Esophagus mucosa (tissue), 1 donor: ENCODE data around the gene S100A1. TPM values are rescaled to one million over a fixed set of nuclear protein-coding genes. Genes with fewer than 3 reads are reported as not detected.
A peak's percentile ranks its signal among the peaks of the same experiment; 100 is the strongest.
"Not testable (repeated sequence)": the region's sequence is repeated elsewhere in the genome, so short reads cannot be mapped to it uniquely, and the experiment has no call there.

ENCODE experiments used
- ATAC-seq: fragments of 200-7000 bp; cut with Tn5 transposase; one replicate; pipeline ENCODE4 v1.9.1; 2020
- total RNA-seq: library from RNA; stranded (reverse); gene quantifications from one replicate; pipeline ENCODE4 v1.2.4, GENCODE V29; 2023
- donor health status: DM: yes; HTN: yes; CAD: no.

Gene S100A1
- 0.44 TPM for total RNA-seq

DNA sequence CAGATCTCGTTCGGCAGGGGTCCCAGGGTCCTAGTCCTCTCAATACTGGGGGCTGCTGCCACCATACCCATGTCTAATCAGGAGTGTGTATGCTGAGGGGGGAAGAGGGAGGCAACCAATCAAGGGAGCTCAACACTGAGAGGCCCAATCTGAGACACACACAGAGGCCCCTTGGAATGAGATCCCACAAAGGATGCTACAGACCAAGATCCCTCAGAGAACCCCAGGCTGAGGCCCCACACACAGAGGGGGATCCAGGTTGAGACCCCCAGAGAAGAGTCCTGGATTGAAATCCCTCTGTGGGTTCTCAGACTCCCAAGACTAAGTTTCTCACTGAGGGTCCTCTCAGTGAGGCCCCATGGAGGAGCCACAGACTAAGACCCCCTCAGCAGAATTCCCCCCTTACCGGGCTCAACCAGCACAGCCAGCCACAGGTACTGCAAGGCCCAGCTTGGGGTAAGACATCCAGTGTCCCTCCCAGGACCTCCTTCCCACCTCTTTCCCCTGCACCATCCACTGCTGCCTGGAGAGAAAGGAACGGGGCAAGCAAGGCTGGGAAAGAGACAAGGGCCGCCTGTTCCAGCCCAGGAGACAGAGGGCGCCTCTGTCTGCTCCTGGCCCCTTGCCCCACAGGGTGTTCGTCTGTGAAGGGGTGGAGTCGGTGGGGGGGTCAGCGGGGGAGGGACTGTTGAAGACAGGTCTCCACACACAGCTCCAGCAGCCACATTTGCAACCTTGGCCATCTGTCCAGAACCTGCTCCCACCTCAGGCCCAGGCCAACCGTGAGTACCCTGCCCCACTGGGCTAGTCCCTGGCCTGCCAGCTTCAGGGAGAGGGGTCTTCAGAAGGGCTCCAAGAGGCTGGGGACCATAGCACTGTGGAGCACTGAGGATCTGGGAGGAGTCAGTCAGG lies at the start of gene S100A1:
S100A1 (plus strand) TSS at position 720 of the 912 bp plus-strand sequence. CDS start 2,088 bp downstream, outside the sequence.
- peak; percentile 4 for ATAC-seq

GRCh38 chr1:153578490-153578889 lies 49.7 kb upstream of the S100A1 start:
- ATAC-seq, result no peak

- no peak for ATAC-seq
Observed at GRCh38 chr1:153578936-153579335, 49.3 kb upstream of the S100A1 start.

GRCh38 chr1:153582836-153583235 lies 45.4 kb upstream of the S100A1 start:
- ATAC-seq, result not testable (repeated sequence)

GRCh38 chr1:153583514-153583913 lies 44.7 kb upstream of the S100A1 start:
- not testable (repeated sequence) for ATAC-seq

DNA sequence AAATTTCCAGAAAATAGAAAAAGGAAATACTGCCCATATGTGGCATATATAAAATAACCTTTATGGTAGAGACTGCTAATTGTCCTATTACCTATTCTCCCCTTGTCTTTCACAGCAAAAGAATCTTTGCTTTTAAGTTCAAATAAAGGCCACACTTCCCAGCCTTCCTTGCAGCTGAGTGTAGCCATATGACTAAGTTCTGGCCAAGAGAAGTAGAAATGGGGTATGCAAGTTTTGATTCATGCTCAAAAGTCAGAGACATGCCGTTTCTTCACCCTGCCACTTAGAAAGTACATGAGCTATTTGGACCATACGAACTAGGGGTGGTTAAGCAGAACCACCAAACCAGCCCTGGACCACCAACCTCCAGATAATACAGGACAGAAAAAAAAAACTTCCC lies 44.3 kb upstream of the S100A1 start:
- no peak for ATAC-seq

DNA sequence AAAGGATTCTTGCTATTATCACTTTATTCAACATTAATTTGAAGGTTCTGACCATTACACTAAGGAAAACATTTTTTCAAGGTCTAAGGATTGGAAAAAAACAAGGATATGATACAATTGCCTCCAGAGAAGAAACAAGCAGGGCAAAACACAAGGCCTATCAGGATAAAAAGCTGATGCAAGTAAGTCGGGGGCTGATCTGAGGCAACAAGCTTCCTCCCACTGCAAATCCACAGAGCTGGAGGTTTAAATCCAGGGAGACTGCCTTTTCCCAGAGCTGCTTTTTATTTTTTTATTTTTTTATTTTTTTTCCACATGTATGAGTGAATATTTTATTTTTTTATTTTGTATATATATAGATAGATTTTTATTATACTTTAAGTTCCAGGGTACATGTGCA lies 43.2 kb upstream of the S100A1 start:
- ATAC-seq, result no peak

DNA sequence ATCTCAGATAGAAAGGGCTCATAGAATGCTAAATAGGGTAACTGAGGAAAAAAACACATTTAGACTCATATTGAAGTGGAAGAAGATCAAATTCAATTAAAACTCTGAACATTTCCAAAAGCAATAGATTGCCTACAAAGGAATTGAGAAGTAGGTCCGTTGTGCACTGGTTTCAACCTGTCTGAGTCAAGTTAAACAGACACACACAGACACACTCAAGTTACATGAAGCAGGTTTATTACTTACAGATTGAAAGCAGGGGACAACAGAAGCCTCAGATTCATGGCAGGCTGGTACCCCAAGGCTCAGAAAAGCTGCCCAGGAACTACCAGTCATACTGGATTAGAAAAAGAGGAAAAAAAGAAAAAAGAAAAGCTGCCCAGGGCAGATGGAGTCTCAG lies 41.9 kb upstream of the S100A1 start:
- no peak for ATAC-seq

GRCh38 chr1:153587314-153587713 lies 40.9 kb upstream of the S100A1 start:
- ATAC-seq, result peak; percentile 20

GRCh38 chr1:153588033-153588432 lies 40.2 kb upstream of the S100A1 start:
- ATAC-seq, result not testable (repeated sequence)

DNA sequence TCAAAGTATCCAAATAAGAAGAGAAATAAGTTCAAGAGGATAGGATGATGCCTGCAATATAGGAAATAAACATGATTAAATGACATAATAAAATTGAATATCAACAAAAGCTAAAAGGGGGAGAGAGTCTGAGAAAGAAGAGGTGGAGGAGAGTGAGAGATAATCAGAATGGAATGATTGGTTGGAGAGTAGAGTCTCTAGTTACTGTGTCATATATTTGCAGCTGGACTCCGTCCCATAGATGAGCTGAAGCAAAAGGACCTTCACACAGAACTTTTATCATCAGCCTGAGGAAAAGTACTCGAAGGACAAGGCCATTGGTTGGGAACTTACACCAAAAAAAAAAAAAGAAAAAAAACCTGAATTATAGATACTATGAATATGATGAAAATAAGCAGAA lies 39.8 kb upstream of the S100A1 start:
- ATAC-seq, result no peak

DNA sequence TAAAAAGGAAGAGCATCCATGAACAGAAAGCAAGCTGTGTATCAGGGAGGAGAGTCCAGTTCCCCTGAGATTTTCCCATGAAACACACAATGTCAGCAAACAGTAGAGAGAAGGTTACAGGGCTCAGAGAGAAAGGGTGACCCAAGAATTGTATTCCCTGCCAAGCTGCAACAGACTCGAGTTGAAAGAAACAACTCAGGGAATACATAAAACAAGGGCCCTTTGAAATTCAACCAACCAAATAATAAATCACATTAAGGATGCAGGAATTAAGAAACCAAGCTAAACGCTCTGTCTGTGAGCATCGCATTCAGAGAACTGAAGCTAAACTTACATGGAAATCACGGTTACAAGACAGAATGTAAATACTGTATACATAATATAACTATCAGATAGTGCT lies 35.5 kb upstream of the S100A1 start:
- no peak for ATAC-seq

DNA sequence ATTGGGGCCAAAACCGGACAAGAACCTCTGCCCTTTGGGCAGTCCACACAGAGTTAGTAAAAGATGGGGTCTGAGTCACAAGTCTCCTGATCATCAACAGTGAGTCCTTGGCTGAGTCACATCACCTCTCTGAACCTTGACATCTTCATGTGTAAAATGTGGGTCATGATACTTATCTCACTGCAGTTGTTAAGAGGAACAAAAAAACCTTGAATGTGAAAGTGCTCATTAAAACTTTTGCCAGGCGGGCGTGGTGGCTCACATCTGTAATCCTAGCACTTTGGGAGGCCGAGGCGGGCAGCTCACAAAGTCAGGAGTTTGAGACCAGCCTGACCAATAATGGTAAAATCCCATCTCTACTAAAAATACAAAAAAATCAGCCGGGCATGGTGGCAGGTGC lies 31.0 kb upstream of the S100A1 start:
- peak; percentile 59 for ATAC-seq

DNA sequence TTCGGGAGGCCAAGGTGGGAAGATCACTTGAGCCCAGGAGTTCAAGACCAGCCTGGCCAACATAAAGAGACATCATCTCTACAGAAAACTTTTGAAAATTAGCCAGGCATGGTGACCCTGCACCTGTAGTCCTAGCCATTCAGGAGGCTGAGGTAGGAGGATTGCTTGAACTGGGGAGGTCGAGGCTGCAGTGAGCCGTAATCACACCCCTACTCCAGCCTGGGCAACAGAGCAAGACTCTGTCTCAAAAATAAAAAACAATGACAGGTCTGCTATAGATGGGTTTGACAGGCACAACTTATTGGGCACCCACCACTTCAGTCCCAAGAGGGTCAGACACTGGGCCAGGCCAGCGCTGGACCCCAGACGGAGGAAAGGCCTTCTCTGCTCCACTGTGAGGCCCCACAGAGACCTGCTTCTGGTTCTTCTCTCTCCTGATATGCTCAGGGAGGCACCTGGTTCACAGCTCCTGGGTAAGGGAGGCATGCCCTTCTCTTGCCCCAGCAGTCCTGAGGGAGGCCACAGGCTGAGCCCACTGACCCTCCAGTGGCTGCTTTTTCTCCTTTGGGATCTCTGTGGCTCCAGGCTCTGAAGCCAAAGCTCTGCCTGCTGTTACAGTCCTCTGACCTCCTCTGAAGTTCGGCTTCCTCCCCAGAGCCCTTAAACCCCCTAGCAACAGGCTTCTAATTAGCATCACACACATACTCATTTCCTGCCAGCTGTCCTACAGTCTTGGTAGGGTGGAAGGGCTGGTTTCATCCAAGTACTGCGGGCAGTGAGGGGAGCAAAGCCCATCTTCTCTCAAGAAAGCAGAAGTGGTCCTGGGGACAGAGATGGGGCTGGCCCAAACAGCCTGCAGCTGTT lies 29.7 kb upstream of the S100A1 start:
- ATAC-seq, result peak; percentile 51

DNA sequence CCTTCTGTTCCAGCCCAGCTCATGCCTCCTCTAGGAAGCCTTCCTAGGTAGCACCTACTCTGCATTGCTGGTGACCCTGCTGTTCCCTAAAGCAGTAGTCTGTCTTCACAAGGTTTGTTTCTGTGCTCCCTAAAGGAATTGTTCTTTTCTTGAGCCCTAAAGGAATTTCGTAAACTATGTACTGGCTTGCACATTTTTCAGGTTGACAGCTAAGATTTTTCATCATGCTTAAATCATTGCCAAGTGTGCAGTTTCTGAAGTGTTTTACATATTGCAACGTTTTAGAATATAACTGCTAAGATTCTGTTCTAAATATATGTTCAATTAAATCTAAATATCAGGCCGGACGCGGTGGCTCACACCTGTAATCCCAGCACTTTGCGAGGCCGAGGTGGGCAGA lies 28.4 kb upstream of the S100A1 start:
- no peak for ATAC-seq

DNA sequence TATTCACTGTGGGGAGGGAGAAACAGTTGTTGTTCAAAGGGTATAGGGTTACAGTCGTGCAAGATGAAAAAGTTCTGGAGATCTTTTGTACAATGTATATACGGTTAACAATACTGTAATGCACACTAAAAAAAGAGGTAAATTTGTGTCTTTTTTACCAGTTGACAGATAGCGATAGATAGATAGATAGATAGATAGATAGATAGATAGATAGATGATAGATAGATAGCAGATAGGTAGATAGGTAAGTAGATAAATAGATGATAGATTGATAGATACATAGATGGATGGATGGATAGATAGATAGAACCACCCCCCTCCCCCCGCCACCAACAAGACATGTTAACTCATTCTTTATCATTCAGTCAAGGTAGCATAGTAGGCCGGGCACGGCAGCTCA lies 25.5 kb upstream of the S100A1 start:
- no peak for ATAC-seq

- no peak for ATAC-seq
Observed at GRCh38 chr1:153606194-153606593, 22.0 kb upstream of the S100A1 start.

- no peak for ATAC-seq
Observed at GRCh38 chr1:153607381-153607780, 20.9 kb upstream of the S100A1 start.

DNA sequence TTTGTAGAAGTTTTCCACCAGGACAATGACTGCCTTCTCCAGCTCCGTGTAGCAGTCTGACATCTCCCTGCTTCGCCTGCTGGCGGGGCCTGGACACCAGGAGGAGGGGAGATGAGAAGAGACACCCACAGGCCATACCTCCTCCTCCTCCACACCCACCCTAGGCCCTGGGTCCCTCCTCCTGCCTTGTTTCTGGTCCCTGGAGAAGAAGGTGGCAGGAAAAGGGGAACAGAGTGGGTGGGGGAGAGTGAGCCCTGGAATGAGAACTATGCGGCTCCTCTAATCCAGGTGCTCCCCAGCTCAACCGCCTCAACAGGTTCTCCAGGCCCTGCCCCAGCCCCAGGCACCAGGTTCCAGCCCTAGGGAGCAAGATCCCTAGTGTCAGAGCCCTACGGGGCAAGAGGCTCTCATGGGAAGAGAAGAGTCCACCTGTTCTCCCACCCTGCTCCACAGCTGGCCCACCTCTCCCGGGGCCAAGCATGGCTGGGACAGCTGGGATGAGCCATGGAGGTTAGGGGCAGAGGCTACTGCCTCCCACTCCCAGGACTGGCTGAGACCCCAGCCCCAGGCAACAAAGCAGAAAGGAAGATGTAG lies 20.0 kb upstream of the S100A1 start:
- ATAC-seq, result peak; percentile 51

GRCh38 chr1:153608742-153609584 lies 19.3 kb upstream of the S100A1 start:
- ATAC-seq, result peak; percentile 58

DNA sequence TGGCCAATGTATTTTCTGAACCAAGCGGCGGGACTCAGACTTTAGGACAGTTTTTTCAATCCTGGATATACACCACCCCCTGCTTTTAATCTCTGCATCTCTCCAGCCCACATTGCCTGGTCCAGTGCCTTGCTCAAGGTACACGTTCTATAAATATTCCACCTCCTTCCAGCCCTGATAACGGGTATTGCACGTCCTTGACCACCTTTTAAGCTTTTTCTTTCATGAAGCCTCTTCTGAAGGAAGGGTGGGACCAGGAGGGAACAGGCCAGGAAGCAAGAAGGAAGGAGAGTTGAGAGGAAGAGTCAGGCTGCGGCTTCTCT lies 18.7 kb upstream of the S100A1 start:
- no peak for ATAC-seq

GRCh38 chr1:153610334-153610733 lies 17.9 kb upstream of the S100A1 start:
- peak; percentile 4 for ATAC-seq
